ENCODE data around the gene ZNF735. TPM values are rescaled to one million over a fixed set of nuclear protein-coding genes. Genes with fewer than 3 reads are reported as not detected.

The ZNF735 gene
- total and polyA plus RNA-seq, 2 of the 8 experiments (the other 6 are each of a cell fraction or from before 2014, with no cell fraction given), result not detected

DNA sequence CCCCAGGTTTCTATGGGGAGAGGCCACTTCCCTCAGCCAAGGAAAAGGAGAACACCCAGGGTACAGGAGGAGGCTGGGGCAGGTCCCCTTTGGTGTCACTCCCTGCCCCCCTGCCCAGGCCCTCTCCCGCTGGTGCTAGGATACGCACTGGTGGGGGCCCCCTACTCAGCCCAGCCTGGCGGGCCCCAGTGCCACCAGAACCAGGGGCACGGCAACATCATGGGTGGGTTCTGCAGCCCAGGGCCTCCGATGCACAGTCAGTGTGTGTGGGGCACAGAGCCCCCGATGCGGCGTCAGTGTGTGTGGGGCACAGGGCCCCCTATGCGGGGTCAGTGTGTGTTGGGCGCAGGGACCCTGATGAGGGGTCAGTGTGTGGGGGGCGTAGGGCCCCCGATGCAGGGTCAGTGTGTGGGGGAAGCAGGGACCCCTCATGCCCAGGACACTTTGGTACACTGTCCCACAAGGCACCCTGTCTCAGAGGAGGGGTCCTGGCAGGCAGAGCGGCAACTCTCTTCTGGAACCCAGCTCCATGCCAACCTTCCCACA is 23.1 kb upstream of the ZNF735 start (continued):
- TF ChIP-seq, protein P1, sequence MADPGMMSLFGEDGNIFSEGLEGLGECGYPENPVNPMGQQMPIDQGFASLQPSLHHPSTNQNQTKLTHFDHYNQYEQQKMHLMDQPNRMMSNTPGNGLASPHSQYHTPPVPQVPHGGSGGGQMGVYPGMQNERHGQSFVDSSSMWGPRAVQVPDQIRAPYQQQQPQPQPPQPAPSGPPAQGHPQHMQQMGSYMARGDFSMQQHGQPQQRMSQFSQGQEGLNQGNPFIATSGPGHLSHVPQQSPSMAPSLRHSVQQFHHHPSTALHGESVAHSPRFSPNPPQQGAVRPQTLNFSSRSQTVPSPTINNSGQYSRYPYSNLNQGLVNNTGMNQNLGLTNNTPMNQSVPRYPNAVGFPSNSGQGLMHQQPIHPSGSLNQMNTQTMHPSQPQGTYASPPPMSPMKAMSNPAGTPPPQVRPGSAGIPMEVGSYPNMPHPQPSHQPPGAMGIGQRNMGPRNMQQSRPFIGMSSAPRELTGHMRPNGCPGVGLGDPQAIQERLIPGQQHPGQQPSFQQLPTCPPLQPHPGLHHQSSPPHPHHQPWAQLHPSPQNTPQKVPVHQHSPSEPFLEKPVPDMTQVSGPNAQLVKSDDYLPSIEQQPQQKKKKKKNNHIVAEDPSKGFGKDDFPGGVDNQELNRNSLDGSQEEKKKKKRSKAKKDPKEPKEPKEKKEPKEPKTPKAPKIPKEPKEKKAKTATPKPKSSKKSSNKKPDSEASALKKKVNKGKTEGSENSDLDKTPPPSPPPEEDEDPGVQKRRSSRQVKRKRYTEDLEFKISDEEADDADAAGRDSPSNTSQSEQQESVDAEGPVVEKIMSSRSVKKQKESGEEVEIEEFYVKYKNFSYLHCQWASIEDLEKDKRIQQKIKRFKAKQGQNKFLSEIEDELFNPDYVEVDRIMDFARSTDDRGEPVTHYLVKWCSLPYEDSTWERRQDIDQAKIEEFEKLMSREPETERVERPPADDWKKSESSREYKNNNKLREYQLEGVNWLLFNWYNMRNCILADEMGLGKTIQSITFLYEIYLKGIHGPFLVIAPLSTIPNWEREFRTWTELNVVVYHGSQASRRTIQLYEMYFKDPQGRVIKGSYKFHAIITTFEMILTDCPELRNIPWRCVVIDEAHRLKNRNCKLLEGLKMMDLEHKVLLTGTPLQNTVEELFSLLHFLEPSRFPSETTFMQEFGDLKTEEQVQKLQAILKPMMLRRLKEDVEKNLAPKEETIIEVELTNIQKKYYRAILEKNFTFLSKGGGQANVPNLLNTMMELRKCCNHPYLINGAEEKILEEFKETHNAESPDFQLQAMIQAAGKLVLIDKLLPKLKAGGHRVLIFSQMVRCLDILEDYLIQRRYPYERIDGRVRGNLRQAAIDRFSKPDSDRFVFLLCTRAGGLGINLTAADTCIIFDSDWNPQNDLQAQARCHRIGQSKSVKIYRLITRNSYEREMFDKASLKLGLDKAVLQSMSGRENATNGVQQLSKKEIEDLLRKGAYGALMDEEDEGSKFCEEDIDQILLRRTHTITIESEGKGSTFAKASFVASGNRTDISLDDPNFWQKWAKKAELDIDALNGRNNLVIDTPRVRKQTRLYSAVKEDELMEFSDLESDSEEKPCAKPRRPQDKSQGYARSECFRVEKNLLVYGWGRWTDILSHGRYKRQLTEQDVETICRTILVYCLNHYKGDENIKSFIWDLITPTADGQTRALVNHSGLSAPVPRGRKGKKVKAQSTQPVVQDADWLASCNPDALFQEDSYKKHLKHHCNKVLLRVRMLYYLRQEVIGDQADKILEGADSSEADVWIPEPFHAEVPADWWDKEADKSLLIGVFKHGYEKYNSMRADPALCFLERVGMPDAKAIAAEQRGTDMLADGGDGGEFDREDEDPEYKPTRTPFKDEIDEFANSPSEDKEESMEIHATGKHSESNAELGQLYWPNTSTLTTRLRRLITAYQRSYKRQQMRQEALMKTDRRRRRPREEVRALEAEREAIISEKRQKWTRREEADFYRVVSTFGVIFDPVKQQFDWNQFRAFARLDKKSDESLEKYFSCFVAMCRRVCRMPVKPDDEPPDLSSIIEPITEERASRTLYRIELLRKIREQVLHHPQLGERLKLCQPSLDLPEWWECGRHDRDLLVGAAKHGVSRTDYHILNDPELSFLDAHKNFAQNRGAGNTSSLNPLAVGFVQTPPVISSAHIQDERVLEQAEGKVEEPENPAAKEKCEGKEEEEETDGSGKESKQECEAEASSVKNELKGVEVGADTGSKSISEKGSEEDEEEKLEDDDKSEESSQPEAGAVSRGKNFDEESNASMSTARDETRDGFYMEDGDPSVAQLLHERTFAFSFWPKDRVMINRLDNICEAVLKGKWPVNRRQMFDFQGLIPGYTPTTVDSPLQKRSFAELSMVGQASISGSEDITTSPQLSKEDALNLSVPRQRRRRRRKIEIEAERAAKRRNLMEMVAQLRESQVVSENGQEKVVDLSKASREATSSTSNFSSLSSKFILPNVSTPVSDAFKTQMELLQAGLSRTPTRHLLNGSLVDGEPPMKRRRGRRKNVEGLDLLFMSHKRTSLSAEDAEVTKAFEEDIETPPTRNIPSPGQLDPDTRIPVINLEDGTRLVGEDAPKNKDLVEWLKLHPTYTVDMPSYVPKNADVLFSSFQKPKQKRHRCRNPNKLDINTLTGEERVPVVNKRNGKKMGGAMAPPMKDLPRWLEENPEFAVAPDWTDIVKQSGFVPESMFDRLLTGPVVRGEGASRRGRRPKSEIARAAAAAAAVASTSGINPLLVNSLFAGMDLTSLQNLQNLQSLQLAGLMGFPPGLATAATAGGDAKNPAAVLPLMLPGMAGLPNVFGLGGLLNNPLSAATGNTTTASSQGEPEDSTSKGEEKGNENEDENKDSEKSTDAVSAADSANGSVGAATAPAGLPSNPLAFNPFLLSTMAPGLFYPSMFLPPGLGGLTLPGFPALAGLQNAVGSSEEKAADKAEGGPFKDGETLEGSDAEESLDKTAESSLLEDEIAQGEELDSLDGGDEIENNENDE (IDR thresholded peaks at IDR 0.05; ENCODE audit: insufficient replicate concordance, low read length), result no peak
